Subcutaneous adipose tissue (tissue), 4 donors: ENCODE data around the gene TASP1. TPM values are rescaled to one million over a fixed set of nuclear protein-coding genes. Genes with fewer than 3 reads are reported as not detected.

Experiments
- CTCF ChIP-seq: fragments of 450-650 bp; IDR thresholded peaks from one replicate; pipeline ENCODE4 v1.5.1; 2016; ENCODE audit warnings: low read depth, mild to moderate bottlenecking, control low read depth, antibody characterized with exemption, moderate library complexity
- total RNA-seq, 4 donors: library from RNA; depleted of rRNA; stranded (reverse); fragments of >200 nt; gene quantifications; one replicate each; pipeline ENCODE4 v1.1.0, GENCODE V29; 2016

Gene TASP1
- total RNA-seq, 4 donors from 2014 or later = 9.5 to 23.7 (median 11.8) TPM

- TF ChIP-seq CTCF = no peak
These were observed 22.4 kb upstream of the TASP1 start for GRCh38 chr20:13661070-13661685.

GRCh38 chr20:13659288-13659687, 20.6 kb upstream of the TASP1 start:
- no peak for TF ChIP-seq CTCF

GRCh38 chr20:13656721-13657368, 18.1 kb upstream of the TASP1 start:
- no peak for TF ChIP-seq CTCF

GRCh38 chr20:13654463-13655023, 15.8 kb upstream of the TASP1 start:
- TF ChIP-seq CTCF = no peak

GRCh38 chr20:13650474-13650873, 11.7 kb upstream of the TASP1 start:
- no peak for TF ChIP-seq CTCF

GRCh38 chr20:13648291-13649228, 9.8 kb upstream of the TASP1 start:
- TF ChIP-seq CTCF = no peak

- TF ChIP-seq CTCF = no peak
These were observed 5.3 kb upstream of the TASP1 start for GRCh38 chr20:13644010-13644409.
